ENCODE results near the gene CDC42BPA. TPM values are rescaled to one million over a fixed set of nuclear protein-coding genes. Genes with fewer than 3 reads are reported as not detected.
"Not testable (repeated sequence)": the region's sequence is repeated elsewhere in the genome, so short reads cannot be mapped to it uniquely, and the experiment has no call there.

Gene CDC42BPA
- total RNA-seq, 2 experiments from 2014 or later: 6.0 to 7.8 TPM

DNA sequence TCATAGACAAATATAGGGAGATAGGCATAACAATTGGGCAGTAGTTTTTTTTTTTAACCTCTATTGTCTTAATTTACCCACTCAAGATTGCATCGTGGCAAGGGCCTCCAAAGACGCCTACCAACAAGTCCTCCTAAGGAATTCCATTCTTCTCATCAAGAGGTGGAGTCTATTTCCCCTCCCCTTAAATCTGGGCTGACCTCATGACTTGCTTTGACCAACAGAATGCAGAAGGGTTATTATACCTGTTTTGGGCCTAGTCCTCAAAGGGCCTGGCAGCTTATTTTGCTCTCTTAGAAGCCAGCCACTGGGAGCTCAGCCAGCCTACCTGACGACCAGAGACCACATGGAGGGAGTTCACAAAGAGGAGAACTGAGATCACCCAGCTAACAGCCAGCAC is 285.9 kb downstream of the CDC42BPA start:
- ChIA-PET POLR2A (no interaction called here), CTCF (no interaction called here)
- Mint-ChIP-seq H3K9me3 (ENCODE audit: low read depth) (no peaks in the 10 kb centered on the region), H3K4me1 (peaks cover 4% of the 10 kb centered on the region), H3K36me3 (ENCODE audit: low read depth) (no peaks in the 10 kb centered on the region), H3K27me3 (no peaks in the 10 kb centered on the region), H3K27ac (no peak overlapping the region), H3K4me3 (no peak overlapping the region)
- intact Hi-C loops (cut with DNase I, micrococcal nuclease): no loop called here
- DNase-seq: no peak
- ATAC-seq: no peak

DNA sequence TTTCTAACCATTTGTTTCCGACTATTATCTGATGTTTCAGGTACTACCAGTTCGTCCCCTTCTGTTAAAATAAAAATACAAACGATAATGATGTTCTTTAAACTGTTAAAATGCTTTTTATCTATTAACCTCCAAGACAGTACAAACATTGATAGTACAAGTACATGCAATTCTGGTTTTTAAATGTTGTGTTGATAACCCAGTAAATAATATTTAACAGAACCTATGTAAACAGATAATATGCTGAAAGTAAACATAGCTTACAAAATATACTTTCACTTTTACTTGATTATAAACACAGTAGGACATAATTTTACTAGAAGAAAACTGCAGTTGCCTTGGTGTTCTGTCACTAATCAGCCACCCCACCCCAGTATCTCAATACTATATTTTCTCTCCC is 301.3 kb downstream of the CDC42BPA start:
- peaks cover 2% of the 10 kb centered on the region for H3K36me3 Mint-ChIP-seq (ENCODE audit: low read depth)
- DNase-seq (no peak), ATAC-seq (no peak)
- ChIA-PET CTCF (no interaction called here), POLR2A (interaction anchor here (0.6 kb wide), 1 partner anchor 1009 kb away, joined by 3 read pairs; no protein-coding TSS in a partner anchor)
- no peak overlapping the region for H3K27ac Mint-ChIP-seq
- peaks cover 4% of the 10 kb centered on the region for H3K9me3 Mint-ChIP-seq (ENCODE audit: low read depth)
- no peaks in the 10 kb centered on the region for H3K27me3 Mint-ChIP-seq
- intact Hi-C loops (cut with DNase I, micrococcal nuclease): no loop called here
- no peak overlapping the region for H3K4me3 Mint-ChIP-seq
- H3K4me1 Mint-ChIP-seq: no peaks in the 10 kb centered on the region

- H3K27ac Mint-ChIP-seq: no peak overlapping the region
- POLR2A ChIA-PET: interaction anchor here (0.6 kb wide), 1 partner anchor 760 kb away, joined by 3 read pairs; no protein-coding TSS in a partner anchor
- DNase-seq: no peak
- intact Hi-C loops (cut with DNase I, micrococcal nuclease): no loop called here
- ATAC-seq: no peak
- no peaks in the 10 kb centered on the region for H3K9me3 Mint-ChIP-seq (ENCODE audit: low read depth)
- no peaks in the 10 kb centered on the region for H3K4me1 Mint-ChIP-seq
- H3K4me3 Mint-ChIP-seq: no peak overlapping the region
- no peaks in the 10 kb centered on the region for H3K36me3 Mint-ChIP-seq (ENCODE audit: low read depth)
- CTCF ChIA-PET: no interaction called here
- H3K27me3 Mint-ChIP-seq: peaks cover 2% of the 10 kb centered on the region
Observed at GRCh38 chr1:227010645-227011044, 307.6 kb downstream of the CDC42BPA start.

DNA sequence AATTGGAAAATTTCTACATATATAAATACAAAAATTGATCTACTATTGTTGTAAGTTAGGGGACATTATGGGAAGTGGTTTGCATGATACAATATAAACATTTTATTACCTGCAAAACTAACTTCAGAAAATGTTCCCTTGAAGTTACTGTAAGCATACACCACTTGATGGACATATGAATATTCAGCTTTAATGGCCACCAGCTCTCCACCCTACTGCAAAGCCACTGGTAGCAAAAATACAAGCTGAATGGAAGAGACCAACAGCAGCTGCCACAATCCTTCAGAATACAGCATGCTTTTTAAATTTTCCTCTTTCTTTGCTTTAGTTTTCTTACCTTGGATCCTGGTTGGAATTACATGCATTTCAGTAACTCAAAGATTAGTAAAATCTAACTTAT is 308.4 kb downstream of the CDC42BPA start:
- peaks cover 2% of the 10 kb centered on the region for H3K27me3 Mint-ChIP-seq
- H3K4me3 Mint-ChIP-seq: no peak overlapping the region
- ChIA-PET CTCF (no interaction called here), POLR2A (no interaction called here)
- DNase-seq (no peak), ATAC-seq (no peak)
- intact Hi-C loops (cut with DNase I, micrococcal nuclease): no loop called here
- no peaks in the 10 kb centered on the region for H3K9me3 Mint-ChIP-seq (ENCODE audit: low read depth)
- no peaks in the 10 kb centered on the region for H3K36me3 Mint-ChIP-seq (ENCODE audit: low read depth)
- no peak overlapping the region for H3K27ac Mint-ChIP-seq
- no peaks in the 10 kb centered on the region for H3K4me1 Mint-ChIP-seq

- Mint-ChIP-seq H3K27ac (no peak overlapping the region), H3K27me3 (peaks cover 2% of the 10 kb centered on the region), H3K4me1 (no peaks in the 10 kb centered on the region), H3K36me3 (ENCODE audit: low read depth) (no peaks in the 10 kb centered on the region), H3K9me3 (ENCODE audit: low read depth) (no peaks in the 10 kb centered on the region), H3K4me3 (no peak overlapping the region)
- ATAC-seq (peak; percentile 51), DNase-seq (peak; percentile 7)
- ChIA-PET CTCF (no interaction called here), POLR2A (no interaction called here)
- intact Hi-C loops (cut with DNase I, micrococcal nuclease): no loop called here
Observed at GRCh38 chr1:227006226-227006796, 312.0 kb downstream of the CDC42BPA start.

- no peak overlapping the region for H3K4me3 Mint-ChIP-seq
- ATAC-seq (no peak), DNase-seq (no peak)
- H3K9me3 Mint-ChIP-seq (ENCODE audit: low read depth): no peaks in the 10 kb centered on the region
- no peak overlapping the region for H3K27ac Mint-ChIP-seq
- no peaks in the 10 kb centered on the region for H3K27me3 Mint-ChIP-seq
- H3K4me1 Mint-ChIP-seq: no peaks in the 10 kb centered on the region
- H3K36me3 Mint-ChIP-seq (ENCODE audit: low read depth): no peaks in the 10 kb centered on the region
- ChIA-PET CTCF (no interaction called here), POLR2A (interaction anchor here (0.7 kb wide), 1 partner anchor 190 kb away, joined by 3 read pairs; no protein-coding TSS in a partner anchor)
- intact Hi-C loops (cut with DNase I, micrococcal nuclease): no loop called here
Observed at GRCh38 chr1:227004796-227005195, 313.5 kb downstream of the CDC42BPA start.

DNA sequence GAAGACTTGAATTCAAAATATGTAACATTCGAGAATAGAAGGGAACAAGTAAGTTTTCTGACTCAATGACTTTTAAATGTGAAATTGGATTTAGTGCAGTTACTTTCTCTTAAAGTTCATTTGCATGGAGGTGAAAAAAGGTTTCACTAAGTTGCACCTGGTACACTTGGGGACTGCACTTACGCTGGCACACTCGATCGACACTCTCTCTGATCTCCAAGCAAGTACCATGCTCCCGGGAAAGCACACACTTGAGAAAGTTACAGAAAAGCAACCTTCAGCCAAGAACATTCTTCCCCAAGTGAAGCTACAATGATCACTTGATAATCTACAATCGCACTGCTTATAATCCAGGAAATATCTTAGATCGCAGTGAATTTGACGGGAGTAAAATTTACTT is 315.1 kb downstream of the CDC42BPA start:
- H3K36me3 Mint-ChIP-seq (ENCODE audit: low read depth): no peaks in the 10 kb centered on the region
- H3K27ac Mint-ChIP-seq: no peak overlapping the region
- DNase-seq (no peak), ATAC-seq (no peak)
- H3K9me3 Mint-ChIP-seq (ENCODE audit: low read depth): no peaks in the 10 kb centered on the region
- no peaks in the 10 kb centered on the region for H3K4me1 Mint-ChIP-seq
- intact Hi-C loops (cut with DNase I, micrococcal nuclease): no loop called here
- CTCF ChIA-PET: interaction anchor here (1.0 kb wide), 1 partner anchor 14 kb away, joined by 3 read pairs; no protein-coding TSS in a partner anchor
- H3K27me3 Mint-ChIP-seq: no peaks in the 10 kb centered on the region
- no peak overlapping the region for H3K4me3 Mint-ChIP-seq
- POLR2A ChIA-PET: no interaction called here

GRCh38 chr1:227002531-227003049 is 315.7 kb downstream of the CDC42BPA start:
- no peak for DNase-seq
- H3K36me3 Mint-ChIP-seq (ENCODE audit: low read depth): no peaks in the 10 kb centered on the region
- H3K4me1 Mint-ChIP-seq: no peaks in the 10 kb centered on the region
- no peak for ATAC-seq
- no peak overlapping the region for H3K4me3 Mint-ChIP-seq
- CTCF ChIA-PET: no interaction called here
- H3K9me3 Mint-ChIP-seq (ENCODE audit: low read depth): no peaks in the 10 kb centered on the region
- POLR2A ChIA-PET: no interaction called here
- intact Hi-C loops (cut with DNase I, micrococcal nuclease): no loop called here
- H3K27ac Mint-ChIP-seq: no peak overlapping the region
- H3K27me3 Mint-ChIP-seq: no peaks in the 10 kb centered on the region

DNA sequence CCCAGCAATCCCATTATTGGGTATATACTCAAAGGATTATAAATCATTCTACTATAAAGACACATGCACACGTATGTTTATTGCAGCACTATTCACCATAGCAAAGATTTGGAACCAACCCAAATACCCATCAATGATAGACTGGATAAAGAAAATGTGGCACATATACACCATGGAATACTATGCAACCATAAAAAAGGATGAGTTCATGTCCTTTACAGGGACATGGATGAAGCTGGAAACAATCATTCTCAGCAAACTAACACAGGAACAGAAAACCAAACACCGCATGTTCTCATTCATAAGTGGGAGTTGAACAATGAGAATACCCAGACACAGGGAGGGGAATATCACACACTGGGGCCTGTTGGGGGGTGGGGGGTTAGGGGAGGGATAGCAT is 318.7 kb downstream of the CDC42BPA start:
- H3K9me3 Mint-ChIP-seq (ENCODE audit: low read depth); POLR2A ChIA-PET; CTCF ChIA-PET: not testable (repeated sequence)

DNA sequence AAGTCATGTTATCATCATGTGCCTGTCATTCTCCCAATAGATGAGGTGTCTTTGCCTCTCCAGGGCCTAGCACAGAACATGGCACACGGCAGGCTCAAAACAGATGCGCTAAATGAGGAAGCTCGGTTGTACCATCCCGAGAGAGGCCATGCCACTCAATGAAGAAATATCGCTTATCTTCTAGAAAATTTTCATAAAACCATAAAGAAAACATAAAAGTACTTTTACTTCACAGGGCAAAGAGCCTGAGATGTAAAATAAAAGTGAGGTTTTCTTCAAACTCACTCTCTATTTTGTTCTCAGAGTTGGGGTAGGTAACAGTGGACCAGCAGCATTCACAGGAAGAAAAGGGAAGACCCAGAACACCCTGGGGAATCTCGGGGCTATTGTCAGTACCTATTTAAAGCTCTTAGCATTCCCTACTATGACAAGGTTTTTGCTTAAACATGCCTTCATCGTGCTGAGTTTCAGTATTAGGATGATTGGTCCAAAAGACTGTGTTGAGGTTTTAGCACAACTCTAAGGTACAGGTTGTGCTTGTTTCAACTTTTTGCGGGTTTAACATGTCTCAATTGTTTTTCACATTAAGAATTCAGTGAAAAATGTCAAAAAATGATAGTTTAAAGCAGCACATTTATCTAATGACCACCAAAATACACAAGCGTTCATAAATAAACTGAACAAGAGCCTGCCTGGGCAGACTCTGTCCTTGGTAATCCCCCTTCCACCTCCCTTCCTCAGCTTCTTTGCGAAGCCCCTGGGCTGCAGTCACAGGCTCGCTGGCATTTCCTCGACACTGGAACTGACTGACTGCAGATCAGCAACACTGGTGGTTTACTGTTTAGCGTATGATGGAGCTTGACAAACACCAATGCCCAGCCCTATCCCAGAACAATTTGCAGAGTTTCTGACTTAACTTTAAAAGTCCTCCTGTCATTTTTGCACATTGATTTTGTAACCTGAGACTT is 322.6 kb downstream of the CDC42BPA start:
- ChIA-PET POLR2A (no interaction called here), CTCF (interaction anchor here (0.6 to 0.7 kb wide), 2 partner anchors 147 to 823 kb away, joined by 3 read pairs; no protein-coding TSS in a partner anchor)
- Mint-ChIP-seq H3K9me3 (ENCODE audit: low read depth) (no peaks in the 10 kb centered on the region), H3K36me3 (ENCODE audit: low read depth) (no peaks in the 10 kb centered on the region), H3K4me3 (no peak overlapping the region), H3K4me1 (peaks cover 10% of the 10 kb centered on the region), H3K27ac (peak overlapping the region; percentile 59), H3K27me3 (no peaks in the 10 kb centered on the region)
- intact Hi-C loops (cut with DNase I, micrococcal nuclease): no loop called here
- ATAC-seq (peak; percentile 65), DNase-seq (no peak)

More for the DNA sequence above, 318.7 kb downstream of the CDC42BPA start:
- H3K36me3 Mint-ChIP-seq (ENCODE audit: low read depth); H3K4me3 Mint-ChIP-seq; intact Hi-C loops (cut with DNase I, micrococcal nuclease); ATAC-seq; H3K27ac Mint-ChIP-seq; DNase-seq; H3K27me3 Mint-ChIP-seq; H3K4me1 Mint-ChIP-seq: not testable (repeated sequence)

DNA sequence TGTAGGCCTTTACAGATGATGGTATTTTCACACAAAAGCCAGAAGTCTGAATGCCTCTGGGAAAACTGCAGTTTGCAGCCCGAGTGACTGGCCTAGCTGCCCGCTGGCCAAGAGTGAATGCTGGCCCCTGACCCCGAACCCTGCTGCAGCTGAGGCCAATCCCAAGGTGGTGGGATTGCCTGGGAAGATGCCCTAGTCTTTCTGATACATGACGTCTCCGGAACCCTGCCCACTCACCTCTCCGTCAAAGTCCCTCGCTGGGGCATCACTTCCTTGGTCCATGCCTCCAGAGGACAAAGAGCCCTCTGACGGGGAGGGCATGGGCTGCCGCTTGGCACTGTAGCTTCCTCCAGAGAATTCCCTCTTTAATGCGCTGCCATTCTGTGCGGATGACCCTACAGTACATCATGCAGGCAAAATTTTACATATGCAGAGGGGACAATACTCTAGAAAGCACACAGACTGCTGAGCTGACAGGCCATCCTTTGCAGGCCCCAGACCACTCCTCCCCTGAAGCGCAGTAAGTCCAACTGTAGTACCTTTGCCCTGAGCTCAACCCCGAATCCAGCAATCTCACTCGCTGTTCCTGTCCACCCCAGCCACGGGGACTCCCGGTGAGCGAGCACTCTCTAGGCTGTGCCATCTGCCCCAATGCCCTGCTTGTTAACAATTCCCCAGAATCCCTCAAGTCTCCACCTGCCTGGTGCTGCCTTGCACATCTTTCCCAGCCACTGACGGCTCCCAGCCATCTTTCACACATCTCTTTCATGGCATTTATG is 323.5 kb downstream of the CDC42BPA start:
- peaks cover 19% of the 10 kb centered on the region for H3K4me1 Mint-ChIP-seq
- POLR2A ChIA-PET: no interaction called here
- H3K4me3 Mint-ChIP-seq: no peak overlapping the region
- intact Hi-C loops (cut with DNase I, micrococcal nuclease): no loop called here
- H3K27me3 Mint-ChIP-seq: no peaks in the 10 kb centered on the region
- DNase-seq (no peak), ATAC-seq (no peak)
- H3K9me3 Mint-ChIP-seq (ENCODE audit: low read depth): no peaks in the 10 kb centered on the region
- no peaks in the 10 kb centered on the region for H3K36me3 Mint-ChIP-seq (ENCODE audit: low read depth)
- CTCF ChIA-PET: interaction anchor here (0.6 kb wide), 1 partner anchor 824 kb away, joined by 3 read pairs; no protein-coding TSS in a partner anchor
- peak overlapping the region; percentile 59 for H3K27ac Mint-ChIP-seq
